SK-N-MC (cell line): ENCODE data around the gene TMEM63C.
A peak's percentile ranks its signal among the peaks of the same experiment; 100 is the strongest.
"Not testable (repeated sequence)": the region's sequence is repeated elsewhere in the genome, so short reads cannot be mapped to it uniquely, and the experiment has no call there.

ENCODE experiments used
- DNase-seq: peaks from one replicate; pipeline ENCODE4 v3.0.0-alpha.2; 2011; ENCODE audit warnings: low read depth, low spot score
- H3K27ac ChIP-seq: fragments of 200-600 bp; sonication (generic); 2 replicates; pipeline ENCODE4 v1.5.1; 2016; ENCODE audit warnings: mixed run types
- H3K36me3 ChIP-seq: fragments of 200-600 bp; sonication (generic); 2 replicates; pipeline ENCODE4 v1.6.1; 2017; ENCODE audit warnings: antibody characterized with exemption, low read length, mixed read lengths; ENCODE audit not compliant: insufficient read depth
- H3K4me3 ChIP-seq: fragments of 200-600 bp; sonication (generic); 2 replicates; pipeline ENCODE4 v1.5.1; 2016
- H3K9ac ChIP-seq: fragments of 200-600 bp; sonication (generic); 2 replicates; pipeline ENCODE4 v1.8.0; 2017; ENCODE audit warnings: mixed run types, mixed read lengths; ENCODE audit not compliant: insufficient read length
- H3K9me3 ChIP-seq: fragments of 200-600 bp; sonication (generic); 2 replicates; pipeline ENCODE4 v1.6.1; 2017; ENCODE audit warnings: low read depth, mild to moderate bottlenecking, antibody characterized with exemption, low read length, moderate library complexity, mixed read lengths
- EZH2 ChIP-seq: fragments of 200-600 bp; sonication (generic); IDR thresholded peaks from one replicate; pipeline ENCODE4 v1.6.1; 2017; ENCODE audit warnings: antibody characterized with exemption
- FOXP2 ChIP-seq: optimal IDR thresholded peaks from 2 replicates; pipeline ENCODE3; 2011; ENCODE audit warnings: mild to moderate bottlenecking, moderate library complexity; ENCODE audit not compliant: insufficient read depth; ENCODE audit errors: extremely low read length, control extremely low read depth
- POLR2AphosphoS5 ChIP-seq: IDR thresholded peaks from 2 replicates; pipeline ENCODE4 v1.6.1; 2012; ENCODE audit warnings: mild to moderate bottlenecking, low read depth, low read length, borderline replicate concordance

The TMEM63C gene

DNA sequence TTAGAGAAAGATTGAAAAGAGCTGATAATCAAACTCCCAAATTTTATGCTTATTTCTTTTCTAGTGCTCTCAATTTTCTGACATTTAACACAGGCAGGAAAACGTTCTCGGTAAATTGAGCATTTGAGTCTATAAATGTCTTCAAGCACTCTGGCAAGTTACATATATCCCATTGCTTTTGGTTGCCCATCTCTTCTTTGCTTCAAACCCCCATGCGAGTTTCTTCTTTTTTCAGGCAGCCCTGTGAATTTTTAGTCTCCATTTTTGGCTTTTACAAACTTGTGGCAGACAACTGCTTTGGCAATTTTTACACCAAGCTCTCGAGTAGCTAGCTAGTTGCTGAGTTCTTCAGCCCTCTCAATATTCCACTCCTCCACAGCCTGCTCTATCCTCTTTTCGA lies 8.7 kb upstream of the TMEM63C start:
- TF ChIP-seq POLR2AphosphoS5 (no peak), FOXP2 (no peak), EZH2 (no peak)
- no peak for DNase-seq
- Histone ChIP-seq H3K9ac (no peak overlapping the region), H3K9me3 (peaks cover 6% of the 10 kb centered on the region; the same call in 1 of the 2 replicates), H3K27ac (no peak overlapping the region), H3K36me3 (no peaks in the 10 kb centered on the region), H3K4me3 (no peak overlapping the region)

DNA sequence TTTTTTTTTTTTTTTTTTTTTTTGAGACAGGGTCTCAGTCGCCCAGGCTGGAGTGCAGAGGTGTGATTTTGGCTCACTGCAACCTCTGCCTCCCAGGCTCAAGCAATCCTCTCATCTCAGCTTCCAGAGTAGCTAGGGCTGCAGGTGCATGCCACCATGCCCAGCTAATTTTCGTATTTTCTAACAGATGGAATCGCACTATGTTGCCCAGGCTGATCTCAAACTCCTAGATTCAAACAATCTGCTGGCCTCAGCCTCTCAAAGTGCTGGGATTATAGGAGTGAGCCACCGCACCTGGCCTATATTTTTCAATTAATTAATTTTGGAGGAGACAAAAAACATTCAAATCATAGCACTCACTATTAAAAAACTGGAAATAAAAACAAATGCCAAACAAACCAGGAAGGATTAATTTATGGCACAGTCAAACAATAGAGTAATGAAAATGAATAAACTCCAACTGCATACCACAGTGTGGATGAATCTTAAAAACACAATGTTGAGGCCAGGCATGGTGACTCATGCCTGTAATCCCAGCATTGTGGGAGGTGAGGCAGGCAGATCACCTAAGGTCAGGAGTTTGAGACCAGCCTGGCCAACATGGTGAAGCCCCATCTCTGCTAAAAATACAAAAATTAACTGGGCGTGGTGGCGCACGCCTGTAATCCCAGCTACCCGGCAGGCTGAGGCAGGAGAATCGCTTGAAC lies 7.5 kb upstream of the TMEM63C start:
- H3K36me3 ChIP-seq, H3K9me3 ChIP-seq, H3K4me3 ChIP-seq, DNase-seq, H3K9ac ChIP-seq, H3K27ac ChIP-seq: not testable (repeated sequence)

DNA sequence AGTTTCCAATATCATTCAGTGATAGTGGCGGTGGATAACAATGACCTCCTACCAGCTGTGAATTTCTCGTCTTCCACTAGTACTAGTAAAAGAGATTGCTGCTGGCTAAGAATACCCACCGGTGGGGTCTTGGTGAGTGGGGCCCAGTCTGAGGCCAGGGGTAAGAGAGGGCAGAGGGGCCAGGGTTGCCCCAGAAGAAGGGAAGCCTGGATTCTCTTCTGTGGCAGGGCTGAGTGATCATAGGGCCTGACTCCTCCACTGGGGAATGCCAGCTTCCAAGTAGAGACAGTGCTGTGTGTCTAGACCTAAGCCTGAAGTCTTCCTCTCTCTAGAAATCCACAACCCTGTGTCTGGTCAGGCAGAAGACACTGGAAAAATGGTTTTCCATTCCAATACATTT lies 5.8 kb upstream of the TMEM63C start:
- Histone ChIP-seq H3K9ac (no peak overlapping the region), H3K9me3 (no peaks in the 10 kb centered on the region), H3K36me3 (no peaks in the 10 kb centered on the region), H3K4me3 (no peak overlapping the region), H3K27ac (no peak overlapping the region)
- DNase-seq, result no peak
- TF ChIP-seq FOXP2 (no peak), POLR2AphosphoS5 (no peak), EZH2 (no peak)

DNA sequence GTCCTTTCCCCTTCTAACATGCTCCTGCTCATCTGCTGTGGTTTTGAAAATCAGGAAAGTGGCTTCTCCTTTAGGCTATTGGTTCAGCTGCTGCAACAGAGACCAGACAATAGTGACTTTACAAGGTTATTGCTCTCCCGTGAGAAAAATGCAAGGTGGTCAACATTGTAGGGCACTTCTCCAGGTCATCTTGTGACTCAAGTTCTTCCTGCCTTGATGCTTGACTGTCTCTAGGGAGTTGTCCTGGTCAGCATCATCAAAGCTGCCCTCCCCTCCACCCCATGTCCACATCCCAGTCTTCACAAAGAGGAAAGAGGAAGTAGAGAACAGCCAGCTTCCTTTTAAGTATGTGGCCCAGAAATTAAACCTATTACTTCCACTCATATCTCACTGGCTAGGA lies 3.9 kb upstream of the TMEM63C start:
- Histone ChIP-seq H3K9me3 (no peaks in the 10 kb centered on the region), H3K4me3 (no peak overlapping the region), H3K9ac (no peak overlapping the region), H3K36me3 (no peaks in the 10 kb centered on the region), H3K27ac (no peak overlapping the region)
- TF ChIP-seq FOXP2 (no peak), POLR2AphosphoS5 (no peak), EZH2 (no peak)
- DNase-seq, result no peak

DNA sequence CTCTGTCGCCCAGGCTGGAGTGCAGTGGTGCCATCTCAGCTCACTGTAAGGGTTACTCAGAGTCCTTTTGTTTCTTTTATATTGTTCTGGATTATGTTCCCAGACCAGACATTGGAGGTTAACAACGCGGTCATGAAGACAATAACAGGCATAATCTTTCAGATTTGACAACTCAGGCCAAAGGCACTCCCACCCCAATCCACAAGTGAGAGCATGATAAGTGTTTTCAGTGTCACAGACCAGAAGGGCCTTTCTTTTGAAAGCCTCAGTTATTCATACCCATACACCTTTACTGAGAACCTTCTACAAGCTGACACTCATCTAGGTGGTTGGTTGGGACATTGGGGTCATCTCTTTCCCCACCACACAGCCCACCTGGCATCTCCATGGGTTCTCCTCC lies 2.9 kb upstream of the TMEM63C start:
- no peak for TF ChIP-seq EZH2
- no peak for TF ChIP-seq POLR2AphosphoS5
- no peak for TF ChIP-seq FOXP2
- no peaks in the 10 kb centered on the region for H3K9me3 ChIP-seq
- no peak overlapping the region for H3K4me3 ChIP-seq
- H3K27ac ChIP-seq, result no peak overlapping the region
- H3K9ac ChIP-seq, result no peak overlapping the region
- no peak for DNase-seq
- no peaks in the 10 kb centered on the region for H3K36me3 ChIP-seq

DNA sequence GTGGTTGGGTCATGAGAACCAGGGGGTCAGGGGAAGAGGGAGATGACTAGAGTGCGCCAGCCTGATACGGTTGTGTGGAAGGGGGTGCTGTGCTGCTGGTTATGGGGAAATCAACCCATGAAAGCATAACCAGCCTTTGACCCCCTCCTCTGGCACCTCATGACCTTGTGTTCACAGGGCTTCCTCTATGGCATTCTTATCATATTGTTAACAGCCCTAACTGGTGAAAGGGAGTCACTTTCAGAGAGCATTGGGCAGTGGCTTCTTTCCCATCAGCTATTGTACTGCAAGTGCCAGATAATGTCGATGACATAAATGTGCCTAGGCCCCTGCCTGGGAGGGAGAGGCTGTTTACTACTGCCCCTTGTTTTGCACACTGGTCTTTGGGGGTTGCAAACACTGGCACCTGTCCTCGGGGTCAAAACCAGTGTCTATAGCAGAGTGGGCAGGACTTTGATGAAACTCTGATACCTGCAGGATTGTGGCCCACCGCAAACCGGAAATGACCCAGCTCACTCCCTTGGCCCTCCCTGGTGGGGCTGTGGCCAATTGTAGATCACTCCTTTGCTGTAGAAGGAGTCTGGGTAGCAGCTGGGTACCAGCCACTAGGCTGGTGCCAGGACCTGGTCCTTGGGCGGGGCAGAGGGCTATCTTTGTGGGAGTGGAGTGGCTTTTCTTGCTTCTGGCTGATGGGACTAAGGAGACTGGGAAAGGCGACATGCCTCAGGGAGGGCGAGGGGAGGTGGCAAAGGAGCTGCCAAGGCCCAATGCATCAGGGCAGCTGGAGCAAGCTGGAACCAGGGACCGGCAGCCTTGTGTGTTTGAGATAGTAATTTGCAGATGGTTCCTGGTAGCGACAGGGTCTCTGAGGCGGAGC lies 634 bp upstream of the TMEM63C start:
- Histone ChIP-seq H3K27ac (no peak overlapping the region), H3K9ac (no peak overlapping the region), H3K9me3 (no peaks in the 10 kb centered on the region), H3K4me3 (peak overlapping the region; percentile 53), H3K36me3 (no peaks in the 10 kb centered on the region)
- DNase-seq, result no peak
- TF ChIP-seq POLR2AphosphoS5, result no peak
- TF ChIP-seq EZH2, result no peak
- TF ChIP-seq FOXP2, result no peak

DNA sequence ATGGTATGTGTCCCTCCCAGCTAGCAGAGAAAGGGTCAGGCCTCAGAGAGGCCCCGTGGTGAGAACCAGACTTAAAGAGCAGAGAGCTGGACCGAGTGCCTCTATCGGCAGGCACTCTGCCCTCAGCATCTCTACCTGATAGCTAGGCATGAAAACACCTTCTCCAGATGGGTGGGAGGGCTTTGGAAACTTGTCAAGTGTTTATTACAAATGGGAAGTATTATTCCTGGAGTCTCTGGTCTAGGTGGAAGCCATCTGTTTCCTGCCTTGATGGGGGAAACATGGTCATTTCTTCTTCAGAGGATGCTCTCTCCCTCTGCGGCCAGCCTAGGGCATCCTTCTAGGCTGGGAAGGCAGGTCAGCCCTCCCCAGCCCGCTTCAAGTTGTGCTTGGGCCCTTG lies 2.3 kb downstream of the TMEM63C start:
- Histone ChIP-seq H3K9me3 (no peaks in the 10 kb centered on the region), H3K36me3 (no peaks in the 10 kb centered on the region), H3K27ac (no peak overlapping the region), H3K9ac (no peak overlapping the region), H3K4me3 (no peak overlapping the region)
- TF ChIP-seq EZH2, result no peak
- TF ChIP-seq POLR2AphosphoS5, result no peak
- TF ChIP-seq FOXP2, result no peak
- no peak for DNase-seq

DNA sequence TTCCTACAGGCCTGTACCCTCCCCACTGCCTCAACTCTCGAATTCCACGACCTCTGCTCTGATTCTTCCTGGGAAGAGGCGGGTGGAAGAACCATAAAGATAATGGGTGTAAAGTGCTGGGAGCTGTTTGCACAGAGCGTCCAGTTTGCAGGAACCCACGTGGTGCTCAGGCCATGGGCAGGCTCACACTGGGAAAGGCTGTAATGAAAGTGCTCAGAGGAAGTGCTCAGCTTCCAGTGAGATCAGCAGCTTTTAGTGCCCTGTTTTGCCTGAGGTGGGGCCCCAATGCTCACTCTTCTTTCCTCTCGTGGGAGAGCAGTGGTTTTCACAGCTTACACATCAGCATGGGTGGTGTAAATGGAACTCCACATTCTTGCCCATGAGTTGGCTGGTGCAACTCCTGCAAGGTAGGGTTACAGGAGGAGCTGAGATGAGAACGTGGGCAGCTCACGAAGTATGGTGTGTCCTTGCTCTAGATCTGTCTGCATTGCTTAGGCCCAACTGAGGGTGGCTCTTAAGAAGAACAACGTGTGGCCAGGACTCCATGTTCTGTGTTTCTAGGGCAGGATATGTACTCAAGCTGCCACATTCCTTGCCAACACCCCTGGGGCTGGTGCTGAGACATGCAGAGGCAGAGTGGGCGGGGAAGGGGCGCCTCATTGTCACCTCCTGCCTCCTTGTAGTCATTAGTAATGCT lies 2.9 kb downstream of the TMEM63C start:
- no peaks in the 10 kb centered on the region for H3K9me3 ChIP-seq
- H3K4me3 ChIP-seq, result no peak overlapping the region
- TF ChIP-seq EZH2 (no peak), FOXP2 (no peak), POLR2AphosphoS5 (no peak)
- no peak overlapping the region for H3K27ac ChIP-seq
- no peaks in the 10 kb centered on the region for H3K36me3 ChIP-seq
- H3K9ac ChIP-seq, result no peak overlapping the region
- no peak for DNase-seq

DNA sequence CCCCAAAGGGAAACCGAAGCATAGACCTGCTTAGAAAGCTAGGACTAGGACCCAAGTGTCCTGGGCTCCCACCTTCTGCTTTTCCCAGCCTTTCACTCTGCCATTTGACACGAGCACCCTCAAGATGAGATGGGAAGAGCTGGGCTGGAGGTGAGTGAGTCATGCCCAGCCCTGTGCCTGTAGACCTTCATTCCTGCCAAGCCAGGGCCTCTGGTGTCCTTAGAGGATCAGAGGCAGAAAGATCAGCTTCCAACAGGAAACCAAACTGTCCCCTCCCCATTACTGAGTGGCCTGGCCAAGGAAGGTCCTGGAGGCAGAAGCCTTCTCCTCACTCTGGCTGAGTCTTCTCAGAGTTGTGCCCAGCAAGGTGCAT lies 3.5 kb downstream of the TMEM63C start:
- TF ChIP-seq FOXP2 (no peak), POLR2AphosphoS5 (no peak), EZH2 (no peak)
- no peak for DNase-seq
- H3K9ac ChIP-seq, result no peak overlapping the region

More for the DNA sequence above, 3.5 kb downstream of the TMEM63C start:
- Histone ChIP-seq H3K4me3 (no peak overlapping the region), H3K27ac (no peak overlapping the region), H3K9me3 (no peaks in the 10 kb centered on the region), H3K36me3 (no peaks in the 10 kb centered on the region)
